Liver (tissue), 3 donors: ENCODE measurements around the gene ABCC9.

ENCODE experiments used
- EGR1 ChIP-seq, 2 donors: IDR thresholded peaks; 2 replicates each; pipeline ENCODE4 v1.6.1; 2016 to 2018; ENCODE audit warnings: antibody characterized with exemption in 2 of 2, low read depth in 2 of 2
- FOXA1 ChIP-seq: IDR thresholded peaks from 2 replicates; pipeline ENCODE4 v1.6.1; 2016; ENCODE audit warnings: antibody characterized with exemption
- GABPA ChIP-seq, 2 donors: IDR thresholded peaks in 1 of 2; conservative IDR thresholded peaks in 1 of 2; 2 replicates each; pipeline ENCODE4 v1.6.1; 2016; ENCODE audit warnings: antibody characterized with exemption in 2 of 2, mild to moderate bottlenecking in 1 of 2, moderate library complexity in 1 of 2
- JUND ChIP-seq, 2 donors: IDR thresholded peaks; 2 replicates each; pipeline ENCODE4 v1.6.1; 2016; ENCODE audit warnings: antibody characterized with exemption in 2 of 2
- RAD21 ChIP-seq, 2 donors: IDR thresholded peaks; 2 replicates each; pipeline ENCODE4 v1.6.1; 2016; ENCODE audit warnings: antibody characterized with exemption in 2 of 2, mild to moderate bottlenecking in 2 of 2
- TAF1 ChIP-seq: conservative IDR thresholded peaks from 2 replicates; pipeline ENCODE4 v1.6.1; 2016; ENCODE audit warnings: antibody characterized with exemption, mild to moderate bottlenecking
- TF ChIP-seq, protein P1 (sequence below): fragments of 150-350 bp; IDR thresholded peaks from 2 replicates; pipeline ENCODE4 v1.5.1; 2017; ENCODE audit warnings: improper control_type of control experiment, low read depth, low read length; ENCODE audit not compliant: missing input control
- TF ChIP-seq, protein P2 (sequence below): IDR thresholded peaks from 2 replicates; pipeline ENCODE4 v1.6.1; 2016; ENCODE audit warnings: antibody characterized with exemption, mild to moderate bottlenecking
- TF ChIP-seq, protein P3 (sequence below): IDR thresholded peaks from 2 replicates; pipeline ENCODE4 v1.6.1; 2016; ENCODE audit warnings: antibody characterized with exemption
- donor health status: healthy.
- donor health status: healthy.

DNA sequence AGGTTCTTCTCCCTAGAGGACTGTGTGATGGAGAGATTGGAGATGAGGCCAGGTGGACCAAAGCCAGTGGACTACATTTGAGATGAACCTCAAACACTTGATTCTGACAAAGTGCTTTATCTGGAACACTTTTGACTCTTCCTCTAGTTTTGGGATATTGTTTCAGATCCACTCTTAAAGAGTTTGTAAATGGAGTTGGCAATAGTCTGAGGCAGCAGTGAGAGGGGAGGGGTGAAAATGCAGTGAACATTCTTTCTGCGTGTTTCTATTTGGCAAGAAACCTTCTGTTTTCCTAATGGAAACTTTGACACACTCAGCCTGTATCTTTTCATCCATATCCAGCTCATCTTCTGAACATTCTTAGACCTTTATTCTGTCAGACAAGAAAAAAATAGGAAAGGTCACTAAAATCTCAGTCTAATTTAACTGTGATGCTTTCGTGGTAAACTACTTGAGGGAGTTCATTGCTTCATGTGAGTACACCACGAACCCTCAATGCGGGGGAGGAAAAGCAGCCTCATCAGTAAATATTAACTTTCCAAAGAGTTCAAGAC, 109.4 kb downstream of the ABCC9 start:
- TF ChIP-seq RAD21 (IDR thresholded peaks at IDR 0.05) = peak in 1 of 2 donors; percentile 44
- TF ChIP-seq EGR1 (IDR thresholded peaks at IDR 0.05; ENCODE audit: low read depth in 2 of 2) = peak; percentile 73 to 79
- TF ChIP-seq, protein P1, sequence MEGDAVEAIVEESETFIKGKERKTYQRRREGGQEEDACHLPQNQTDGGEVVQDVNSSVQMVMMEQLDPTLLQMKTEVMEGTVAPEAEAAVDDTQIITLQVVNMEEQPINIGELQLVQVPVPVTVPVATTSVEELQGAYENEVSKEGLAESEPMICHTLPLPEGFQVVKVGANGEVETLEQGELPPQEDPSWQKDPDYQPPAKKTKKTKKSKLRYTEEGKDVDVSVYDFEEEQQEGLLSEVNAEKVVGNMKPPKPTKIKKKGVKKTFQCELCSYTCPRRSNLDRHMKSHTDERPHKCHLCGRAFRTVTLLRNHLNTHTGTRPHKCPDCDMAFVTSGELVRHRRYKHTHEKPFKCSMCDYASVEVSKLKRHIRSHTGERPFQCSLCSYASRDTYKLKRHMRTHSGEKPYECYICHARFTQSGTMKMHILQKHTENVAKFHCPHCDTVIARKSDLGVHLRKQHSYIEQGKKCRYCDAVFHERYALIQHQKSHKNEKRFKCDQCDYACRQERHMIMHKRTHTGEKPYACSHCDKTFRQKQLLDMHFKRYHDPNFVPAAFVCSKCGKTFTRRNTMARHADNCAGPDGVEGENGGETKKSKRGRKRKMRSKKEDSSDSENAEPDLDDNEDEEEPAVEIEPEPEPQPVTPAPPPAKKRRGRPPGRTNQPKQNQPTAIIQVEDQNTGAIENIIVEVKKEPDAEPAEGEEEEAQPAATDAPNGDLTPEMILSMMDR = no peak
- TF ChIP-seq GABPA (IDR thresholded peaks at IDR 0.05 in 1 of 2, conservative IDR thresholded peaks at IDR 0.05 in 1 of 2) = no peak
- TF ChIP-seq, protein P2, sequence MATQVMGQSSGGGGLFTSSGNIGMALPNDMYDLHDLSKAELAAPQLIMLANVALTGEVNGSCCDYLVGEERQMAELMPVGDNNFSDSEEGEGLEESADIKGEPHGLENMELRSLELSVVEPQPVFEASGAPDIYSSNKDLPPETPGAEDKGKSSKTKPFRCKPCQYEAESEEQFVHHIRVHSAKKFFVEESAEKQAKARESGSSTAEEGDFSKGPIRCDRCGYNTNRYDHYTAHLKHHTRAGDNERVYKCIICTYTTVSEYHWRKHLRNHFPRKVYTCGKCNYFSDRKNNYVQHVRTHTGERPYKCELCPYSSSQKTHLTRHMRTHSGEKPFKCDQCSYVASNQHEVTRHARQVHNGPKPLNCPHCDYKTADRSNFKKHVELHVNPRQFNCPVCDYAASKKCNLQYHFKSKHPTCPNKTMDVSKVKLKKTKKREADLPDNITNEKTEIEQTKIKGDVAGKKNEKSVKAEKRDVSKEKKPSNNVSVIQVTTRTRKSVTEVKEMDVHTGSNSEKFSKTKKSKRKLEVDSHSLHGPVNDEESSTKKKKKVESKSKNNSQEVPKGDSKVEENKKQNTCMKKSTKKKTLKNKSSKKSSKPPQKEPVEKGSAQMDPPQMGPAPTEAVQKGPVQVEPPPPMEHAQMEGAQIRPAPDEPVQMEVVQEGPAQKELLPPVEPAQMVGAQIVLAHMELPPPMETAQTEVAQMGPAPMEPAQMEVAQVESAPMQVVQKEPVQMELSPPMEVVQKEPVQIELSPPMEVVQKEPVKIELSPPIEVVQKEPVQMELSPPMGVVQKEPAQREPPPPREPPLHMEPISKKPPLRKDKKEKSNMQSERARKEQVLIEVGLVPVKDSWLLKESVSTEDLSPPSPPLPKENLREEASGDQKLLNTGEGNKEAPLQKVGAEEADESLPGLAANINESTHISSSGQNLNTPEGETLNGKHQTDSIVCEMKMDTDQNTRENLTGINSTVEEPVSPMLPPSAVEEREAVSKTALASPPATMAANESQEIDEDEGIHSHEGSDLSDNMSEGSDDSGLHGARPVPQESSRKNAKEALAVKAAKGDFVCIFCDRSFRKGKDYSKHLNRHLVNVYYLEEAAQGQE = no peak
- TF ChIP-seq TAF1 = no peak
- TF ChIP-seq JUND (IDR thresholded peaks at IDR 0.05) = peak; percentile 95 to 97
- TF ChIP-seq, protein P3, sequence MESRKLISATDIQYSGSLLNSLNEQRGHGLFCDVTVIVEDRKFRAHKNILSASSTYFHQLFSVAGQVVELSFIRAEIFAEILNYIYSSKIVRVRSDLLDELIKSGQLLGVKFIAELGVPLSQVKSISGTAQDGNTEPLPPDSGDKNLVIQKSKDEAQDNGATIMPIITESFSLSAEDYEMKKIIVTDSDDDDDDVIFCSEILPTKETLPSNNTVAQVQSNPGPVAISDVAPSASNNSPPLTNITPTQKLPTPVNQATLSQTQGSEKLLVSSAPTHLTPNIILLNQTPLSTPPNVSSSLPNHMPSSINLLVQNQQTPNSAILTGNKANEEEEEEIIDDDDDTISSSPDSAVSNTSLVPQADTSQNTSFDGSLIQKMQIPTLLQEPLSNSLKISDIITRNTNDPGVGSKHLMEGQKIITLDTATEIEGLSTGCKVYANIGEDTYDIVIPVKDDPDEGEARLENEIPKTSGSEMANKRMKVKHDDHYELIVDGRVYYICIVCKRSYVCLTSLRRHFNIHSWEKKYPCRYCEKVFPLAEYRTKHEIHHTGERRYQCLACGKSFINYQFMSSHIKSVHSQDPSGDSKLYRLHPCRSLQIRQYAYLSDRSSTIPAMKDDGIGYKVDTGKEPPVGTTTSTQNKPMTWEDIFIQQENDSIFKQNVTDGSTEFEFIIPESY = peak; percentile 17
- no peak for TF ChIP-seq FOXA1
